Stimulated activated naive CD8-positive, alpha-beta T cell treated with anti-CD3 and anti-CD28 coated beads, Interleukin-15, amount 100 ng/mL, for 72 hours (primary cell): ENCODE measurements around the gene MFRP.

Experiments used
- ATAC-seq: fragments of 150-1000 bp; cut with Tn5 transposase; 2 replicates; pipeline ENCODE4 v1.10.0; 2021; ENCODE audit warnings: mild to moderate bottlenecking, moderate library complexity
- DNase-seq, 2 donors: peaks; one replicate each; pipeline ENCODE4 v3.0.0; 2021 to 2022
- H3K27ac Mint-ChIP-seq, 2 donors: one replicate each; pipeline ENCODE4 v1.8.0; 2022; ENCODE audit warnings: mild to moderate bottlenecking in 2 of 2, mixed read lengths in 2 of 2, moderate library complexity in 2 of 2
- H3K27me3 Mint-ChIP-seq: one replicate; pipeline ENCODE4 v1.8.0; 2022; ENCODE audit warnings: mixed read lengths
- H3K4me1 Mint-ChIP-seq: one replicate; pipeline ENCODE4 v1.8.0; 2022; ENCODE audit warnings: mild to moderate bottlenecking, mixed read lengths
- H3K4me3 Mint-ChIP-seq, 2 donors: one replicate each; pipeline ENCODE4 v1.8.0; 2022; ENCODE audit warnings: mild to moderate bottlenecking in 2 of 2, mixed read lengths in 2 of 2, moderate library complexity in 1 of 2
- H3K9me3 Mint-ChIP-seq, 2 donors: one replicate each; pipeline ENCODE4 v1.8.0; 2022; ENCODE audit warnings: mixed read lengths in 2 of 2

MFRP gene

DNA sequence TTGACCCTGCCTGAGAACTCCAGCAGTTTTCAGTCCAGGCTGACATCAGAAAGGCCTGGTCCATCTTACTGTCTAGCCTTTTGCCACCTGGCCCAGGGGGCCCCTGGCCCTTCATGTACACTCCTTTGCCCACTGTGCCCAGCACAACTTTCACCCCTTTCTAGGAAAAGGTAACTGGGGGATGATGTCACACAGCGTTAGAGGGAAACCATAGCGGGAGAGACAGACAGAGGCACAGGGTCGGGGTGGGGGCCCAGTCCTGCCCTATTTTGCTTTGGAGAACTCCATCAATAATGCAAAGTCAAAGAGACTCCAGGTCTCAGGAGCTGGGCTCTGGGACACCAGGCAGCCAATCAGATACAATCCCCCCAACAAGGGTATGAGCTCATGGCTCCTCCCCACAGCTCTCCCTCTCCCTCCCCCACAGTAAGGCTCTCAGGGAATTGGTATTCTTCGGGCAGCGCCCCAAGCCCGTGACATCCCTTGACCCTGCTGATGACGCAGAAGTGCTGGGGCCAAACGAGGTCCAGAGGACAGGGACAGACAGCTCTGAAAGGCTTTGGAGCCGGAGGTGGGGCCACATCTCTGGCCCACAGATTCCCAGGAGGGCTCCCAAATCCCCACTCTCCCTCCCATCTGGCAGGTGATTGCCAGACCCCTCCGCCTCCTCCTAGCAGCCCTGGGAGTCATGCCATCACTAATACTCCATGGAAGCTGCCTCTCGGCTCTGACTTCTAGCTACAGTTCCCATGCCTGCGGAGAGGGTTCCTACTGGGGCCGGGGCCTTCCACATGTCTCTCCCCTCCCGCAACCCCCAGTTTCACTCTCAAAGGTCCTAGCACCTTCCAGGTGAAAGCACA, 29.1 kb upstream of the MFRP start:
- Mint-ChIP-seq H3K27me3 (peaks cover 11% of the 10 kb centered on the region), H3K4me3 (no peak overlapping the region), H3K27ac (no peak overlapping the region), H3K9me3 (no peaks in the 10 kb centered on the region), H3K4me1 (peaks cover 27% of the 10 kb centered on the region)
- no peak for DNase-seq
- ATAC-seq = no peak

DNA sequence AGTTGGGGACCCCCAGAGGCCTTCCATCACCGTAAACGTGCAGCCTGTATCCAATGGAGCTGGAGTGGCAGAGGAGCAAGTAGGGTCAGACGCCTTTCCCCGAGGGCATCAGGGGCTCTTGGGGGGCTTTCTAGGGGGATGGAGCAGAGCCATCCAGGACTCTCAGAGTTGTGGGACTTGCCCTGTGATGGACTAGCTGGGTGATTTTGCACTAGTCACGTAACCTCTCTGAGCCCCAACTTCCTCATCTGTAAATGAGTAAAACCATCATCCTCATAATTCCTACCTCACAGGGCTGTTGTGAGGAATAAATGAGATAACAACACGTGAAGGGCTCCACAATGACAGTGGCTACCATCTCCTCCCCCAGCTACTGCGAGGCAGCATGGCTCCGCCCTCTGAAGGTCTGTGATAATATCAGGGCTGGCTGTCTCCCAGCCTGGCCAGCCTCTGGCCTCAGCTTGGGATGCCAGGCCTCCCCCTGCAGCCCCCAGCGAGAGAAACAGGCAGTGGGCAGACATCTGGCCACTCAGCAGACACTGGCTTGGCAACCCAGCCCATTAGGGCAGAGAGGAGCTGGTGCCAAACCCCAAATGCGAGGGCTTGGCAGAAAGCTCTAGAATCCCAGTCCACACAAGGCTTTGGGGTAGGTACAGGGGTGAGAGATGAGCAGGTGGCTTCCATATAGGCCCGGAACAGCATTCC, 28.3 kb upstream of the MFRP start:
- peaks cover 27% of the 10 kb centered on the region for H3K4me1 Mint-ChIP-seq
- H3K27ac Mint-ChIP-seq = no peak overlapping the region
- ATAC-seq (no peak), DNase-seq (no peak)
- H3K4me3 Mint-ChIP-seq = no peak overlapping the region
- no peaks in the 10 kb centered on the region for H3K9me3 Mint-ChIP-seq
- peaks cover 19% of the 10 kb centered on the region for H3K27me3 Mint-ChIP-seq

DNA sequence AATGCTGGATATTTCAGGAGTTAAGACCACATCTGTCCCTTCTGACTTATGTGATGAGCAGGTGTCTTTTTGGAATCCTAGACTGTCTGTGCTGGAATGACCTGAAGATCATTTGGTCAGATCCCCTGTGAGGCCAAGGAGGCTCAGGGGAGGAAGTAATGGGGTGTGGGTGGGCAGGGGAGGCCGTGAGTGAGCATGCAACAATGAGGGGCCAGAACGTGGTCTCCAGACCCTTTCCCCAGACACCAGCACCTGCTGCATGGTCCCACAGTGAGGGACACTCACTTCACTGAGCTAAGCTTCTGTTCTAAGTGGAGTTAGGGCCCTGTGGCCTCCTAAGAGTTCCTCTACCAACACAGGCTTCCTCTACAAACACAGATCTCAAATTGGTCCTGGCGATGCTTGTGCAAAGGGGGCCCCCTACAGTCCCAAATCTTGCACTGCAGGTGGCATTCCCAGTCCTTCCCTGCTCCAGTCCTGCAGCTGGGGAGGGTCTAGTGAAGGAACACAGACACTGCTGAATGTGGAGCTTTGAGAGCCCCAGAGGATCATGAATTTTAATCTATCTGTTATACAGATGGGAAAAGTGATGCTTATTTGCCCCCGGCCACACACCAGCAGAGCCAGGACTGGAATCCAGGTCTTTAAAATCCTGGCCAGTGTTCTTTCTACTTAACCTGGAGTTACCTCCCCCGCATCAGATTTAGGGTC, 27.6 kb upstream of the MFRP start:
- Mint-ChIP-seq H3K27ac (no peak overlapping the region), H3K4me1 (peaks cover 27% of the 10 kb centered on the region), H3K27me3 (peaks cover 26% of the 10 kb centered on the region), H3K9me3 (no peaks in the 10 kb centered on the region), H3K4me3 (no peak overlapping the region)
- no peak for ATAC-seq
- DNase-seq = no peak

DNA sequence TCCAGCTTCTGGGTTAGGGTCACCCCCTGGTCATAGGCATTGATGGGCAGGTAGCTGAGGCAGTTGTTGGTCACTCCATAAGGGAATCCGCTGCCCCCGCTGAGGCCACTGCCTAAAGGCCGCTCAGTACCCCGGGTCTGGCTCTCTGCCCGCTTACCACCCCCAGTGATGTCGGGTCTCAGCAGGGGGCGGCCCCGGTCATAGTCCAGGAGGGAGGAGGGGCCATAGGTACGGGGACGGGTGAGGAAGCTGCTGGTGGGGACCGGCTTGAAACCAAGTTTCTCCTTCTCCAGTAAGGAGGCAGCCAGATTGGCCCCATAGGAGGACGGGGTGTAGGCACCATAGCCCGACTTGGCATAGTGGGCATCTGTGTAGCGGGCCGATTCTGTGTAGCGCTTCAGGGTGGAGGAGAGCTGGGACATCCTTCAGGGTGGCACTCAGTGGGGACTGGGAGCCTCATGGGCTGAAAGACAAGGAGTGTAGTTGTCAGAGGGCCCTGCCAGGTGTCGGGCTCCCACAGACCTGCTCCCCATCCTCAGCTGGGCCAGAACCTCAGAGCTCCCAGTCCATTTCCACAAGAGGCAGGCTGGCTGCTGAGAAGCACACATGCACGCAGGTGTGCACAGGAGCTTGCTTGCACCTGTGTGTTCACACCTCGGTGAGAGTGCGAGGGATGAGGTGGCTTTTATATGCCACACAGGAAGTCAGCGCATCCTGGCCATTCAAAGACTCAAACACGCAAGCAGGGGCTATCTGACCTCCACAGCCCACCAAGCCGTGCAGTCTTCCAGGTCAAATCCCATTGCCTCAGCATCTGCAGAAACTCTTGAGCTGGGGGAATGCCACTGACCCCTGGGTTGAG, 26.8 kb upstream of the MFRP start:
- DNase-seq = no peak
- Mint-ChIP-seq H3K4me3 (no peak overlapping the region), H3K9me3 (no peaks in the 10 kb centered on the region), H3K27me3 (peaks cover 33% of the 10 kb centered on the region), H3K27ac (peak overlapping the region in 1 of 2 donors; percentile 69), H3K4me1 (peaks cover 25% of the 10 kb centered on the region)
- peak; percentile 33 for ATAC-seq

DNA sequence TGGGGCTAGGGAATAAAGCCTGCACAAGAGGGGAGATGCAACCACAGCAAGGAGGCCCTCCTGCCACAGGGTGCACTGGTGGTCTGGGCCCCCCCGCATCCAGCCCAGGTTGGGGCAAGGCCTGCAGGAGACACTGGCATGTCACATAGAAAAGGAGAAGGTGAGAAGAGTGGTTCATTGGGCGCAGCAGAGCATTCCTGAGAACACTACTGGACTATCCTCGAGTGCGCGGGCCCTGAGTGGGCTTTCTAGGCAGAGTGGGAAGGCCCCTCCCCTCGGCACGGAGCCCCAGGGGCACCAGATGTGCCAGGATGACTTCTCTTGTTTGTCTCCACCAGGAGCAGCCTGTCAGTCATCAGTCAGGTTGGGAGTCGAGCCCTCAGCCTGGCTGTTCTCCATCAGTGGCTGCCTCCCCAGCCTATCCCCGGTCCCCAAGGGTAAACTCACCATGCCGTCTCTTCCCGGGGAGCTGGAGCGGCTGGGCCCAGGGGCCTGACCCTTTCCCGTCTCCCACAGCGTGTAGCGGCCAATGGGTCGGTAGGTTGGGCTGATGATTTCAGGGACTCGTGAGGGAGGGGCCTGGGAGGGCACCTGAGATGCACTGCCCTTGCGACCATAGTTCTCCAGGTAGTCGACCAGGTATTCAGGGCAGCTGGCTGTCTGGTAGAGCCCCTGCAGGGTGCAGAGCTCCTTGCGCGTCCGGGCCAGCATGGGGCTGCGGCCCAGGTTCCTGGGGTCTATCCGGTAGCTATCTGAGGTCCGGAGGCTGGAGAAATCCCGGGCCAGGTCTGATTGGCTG, 26.0 kb upstream of the MFRP start:
- Mint-ChIP-seq H3K4me1 (peaks cover 17% of the 10 kb centered on the region), H3K4me3 (no peak overlapping the region), H3K27ac (no peak overlapping the region), H3K9me3 (no peaks in the 10 kb centered on the region), H3K27me3 (peaks cover 41% of the 10 kb centered on the region)
- DNase-seq = no peak
- no peak for ATAC-seq

DNA sequence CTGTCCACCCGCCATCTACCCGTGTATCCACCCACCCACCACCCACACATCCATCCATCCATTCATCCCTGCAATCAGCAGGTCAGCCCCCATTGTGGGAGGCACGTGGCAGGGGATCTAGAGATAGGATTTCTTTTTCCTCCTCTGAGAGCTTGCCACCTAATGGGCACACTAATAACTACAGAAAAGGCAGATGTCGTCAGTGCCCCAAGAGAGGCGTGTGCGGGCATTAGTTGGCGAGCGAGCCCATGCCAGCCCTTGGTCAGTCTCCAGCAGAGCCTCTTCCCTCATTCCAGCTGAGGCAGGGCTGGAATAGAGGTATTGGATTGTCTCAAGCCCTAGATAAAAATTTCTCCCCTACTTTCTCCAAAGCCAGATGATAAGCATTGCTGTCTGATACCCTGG, 25.3 kb upstream of the MFRP start:
- H3K27me3 Mint-ChIP-seq = peaks cover 48% of the 10 kb centered on the region
- H3K9me3 Mint-ChIP-seq = no peaks in the 10 kb centered on the region
- ATAC-seq (no peak), DNase-seq (no peak)
- no peak overlapping the region for H3K27ac Mint-ChIP-seq
- peaks cover 13% of the 10 kb centered on the region for H3K4me1 Mint-ChIP-seq
- H3K4me3 Mint-ChIP-seq = no peak overlapping the region

DNA sequence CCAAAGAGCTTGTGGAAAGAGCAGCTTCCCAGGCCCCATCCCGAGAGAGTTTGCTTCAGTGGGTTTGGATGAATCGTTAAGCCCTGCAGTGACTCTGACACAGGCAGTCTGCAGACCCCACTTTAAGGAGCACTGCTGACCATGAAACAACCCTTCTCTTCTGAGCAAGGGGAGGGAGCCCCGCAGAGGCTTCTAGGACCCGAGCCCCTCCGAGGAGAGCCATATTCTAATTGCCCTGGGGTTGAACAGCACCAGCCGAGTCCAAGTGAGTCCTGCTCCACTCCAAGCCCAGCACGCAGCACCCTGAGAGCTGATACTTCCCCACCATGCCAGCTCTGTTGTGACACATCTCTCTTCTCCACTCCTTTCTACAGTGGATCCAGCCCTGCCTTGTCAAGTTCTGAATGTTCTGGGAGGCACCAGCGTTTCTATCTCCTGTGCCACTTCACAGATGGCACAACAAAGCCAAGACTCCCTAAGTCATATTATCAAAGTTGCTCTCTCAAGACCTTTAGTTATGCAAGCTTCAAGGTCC, 24.6 kb upstream of the MFRP start:
- no peak for ATAC-seq
- no peak overlapping the region for H3K27ac Mint-ChIP-seq

DNA sequence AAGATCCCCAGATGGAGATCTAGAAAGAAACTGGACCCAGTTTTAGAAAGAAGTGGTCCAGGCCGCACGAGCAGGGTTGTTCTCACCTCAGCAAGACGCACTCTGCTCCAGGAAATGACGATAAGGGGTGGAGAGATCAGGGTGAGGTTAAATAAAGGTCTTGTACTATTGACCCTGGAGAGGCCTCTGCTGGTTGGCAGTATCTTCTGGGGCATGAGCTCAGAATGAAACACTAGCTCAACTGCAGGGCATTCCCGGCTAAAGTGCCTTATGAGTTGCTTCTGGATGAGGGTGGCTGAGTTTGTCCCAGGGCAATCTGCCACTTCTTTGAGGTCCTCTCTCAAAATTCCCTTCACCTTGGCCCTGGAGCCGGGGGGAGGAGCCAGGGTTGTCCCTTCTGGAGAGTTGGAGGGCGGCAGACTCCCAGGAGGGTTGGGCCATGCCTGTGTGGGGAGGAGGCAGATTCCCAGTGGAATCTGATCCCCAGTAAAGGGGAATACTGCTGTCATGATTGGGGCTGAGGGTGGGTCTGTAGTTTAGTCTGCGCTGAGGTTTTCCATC, 24.1 kb upstream of the MFRP start:
- no peak for ATAC-seq
- peaks cover 60% of the 10 kb centered on the region for H3K27me3 Mint-ChIP-seq
- no peak for DNase-seq
- H3K27ac Mint-ChIP-seq = no peak overlapping the region
- no peaks in the 10 kb centered on the region for H3K9me3 Mint-ChIP-seq
- peaks cover 13% of the 10 kb centered on the region for H3K4me1 Mint-ChIP-seq
- H3K4me3 Mint-ChIP-seq = no peak overlapping the region

More for the DNA sequence above, 24.6 kb upstream of the MFRP start:
- peaks cover 13% of the 10 kb centered on the region for H3K4me1 Mint-ChIP-seq
- H3K9me3 Mint-ChIP-seq = no peaks in the 10 kb centered on the region
- no peak for DNase-seq
- H3K27me3 Mint-ChIP-seq = peaks cover 54% of the 10 kb centered on the region
- H3K4me3 Mint-ChIP-seq = no peak overlapping the region

DNA sequence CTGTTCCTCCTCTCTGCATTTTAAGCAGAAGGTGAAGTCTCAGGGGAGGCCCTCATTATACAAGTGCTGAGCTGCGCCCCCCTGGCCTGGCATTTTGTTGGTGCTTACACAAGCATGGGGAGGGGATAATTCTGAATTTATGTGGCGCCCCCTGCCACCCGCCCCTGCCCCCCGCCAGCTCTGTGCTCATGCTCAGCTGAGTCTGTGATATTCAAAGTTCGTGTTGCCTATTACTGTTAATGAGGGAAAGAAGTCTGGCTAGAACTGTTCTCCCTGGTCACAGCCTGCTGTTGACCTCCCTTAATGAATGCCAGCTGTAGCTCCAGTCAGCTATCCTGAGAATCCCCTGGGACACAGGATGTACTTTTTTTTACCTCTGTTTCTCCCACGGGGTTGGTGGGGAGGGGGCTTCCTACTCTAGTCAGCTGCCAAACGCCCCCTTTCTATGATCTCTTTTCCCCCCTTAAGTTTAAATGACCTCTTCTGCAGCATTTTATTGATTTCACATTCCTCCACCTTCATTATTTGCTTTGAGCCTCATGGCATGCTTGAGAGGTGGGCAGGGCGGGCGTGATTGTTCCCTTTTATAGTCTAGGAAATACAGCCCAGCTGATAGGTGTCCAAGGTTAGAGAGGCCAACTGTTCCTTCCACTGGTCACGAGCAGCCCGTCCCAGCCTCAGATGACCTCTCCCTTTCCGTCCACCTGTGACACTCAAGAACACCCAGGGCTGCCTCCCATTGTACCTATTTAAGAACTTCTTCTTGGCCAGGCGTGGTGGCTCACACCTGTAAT, 22.8 kb upstream of the MFRP start:
- H3K27me3 Mint-ChIP-seq = peaks cover 72% of the 10 kb centered on the region

DNA sequence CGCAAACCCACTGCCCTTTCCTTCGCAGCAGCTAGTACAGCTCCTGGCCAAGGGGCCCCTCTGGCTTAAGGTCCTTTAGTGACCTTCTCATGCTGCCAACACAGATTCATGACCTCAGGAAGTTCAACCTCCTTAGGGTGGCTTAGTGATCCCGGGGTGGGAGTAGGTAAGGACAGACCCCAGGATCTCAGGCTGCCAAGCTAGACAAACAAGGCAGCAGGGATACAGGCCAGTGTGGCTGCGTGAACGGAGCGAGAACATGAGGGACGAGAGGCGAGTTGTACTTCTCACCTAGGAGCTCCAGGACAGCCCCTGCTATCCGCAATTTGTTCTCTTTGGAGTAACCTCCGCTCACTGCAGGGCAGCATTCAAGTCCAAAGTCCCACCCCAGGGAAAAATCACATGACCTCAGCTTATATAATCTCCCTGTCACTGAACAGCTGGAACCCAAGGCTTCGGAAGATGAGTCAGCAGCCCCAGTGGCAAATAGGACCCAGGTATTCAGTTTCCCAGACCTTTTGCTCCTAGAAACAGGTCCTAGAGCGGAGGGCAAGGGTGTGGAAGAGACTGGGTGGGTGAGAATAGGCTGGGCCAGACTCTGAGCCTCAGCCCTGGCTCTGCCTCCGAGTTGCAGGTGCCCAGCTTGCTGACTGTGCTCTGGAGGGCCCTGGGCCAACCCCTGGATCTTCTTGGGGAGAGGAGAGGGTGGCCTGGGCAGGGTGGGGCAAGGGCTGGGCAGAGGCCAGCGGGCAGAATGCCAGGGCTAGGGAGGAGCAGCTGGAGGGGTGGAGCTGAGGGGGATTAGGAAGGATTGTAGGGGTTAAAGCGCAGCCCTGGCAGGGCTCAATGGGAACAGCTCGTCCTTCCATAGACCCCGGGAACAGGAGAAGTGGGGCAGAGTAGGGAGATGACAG, 21.9 kb upstream of the MFRP start:
- peaks cover 77% of the 10 kb centered on the region for H3K27me3 Mint-ChIP-seq
- no peak for ATAC-seq
- H3K27ac Mint-ChIP-seq = no peak overlapping the region
- no peak overlapping the region for H3K4me3 Mint-ChIP-seq
- no peak for DNase-seq
- H3K4me1 Mint-ChIP-seq = peaks cover 14% of the 10 kb centered on the region
- H3K9me3 Mint-ChIP-seq = no peaks in the 10 kb centered on the region

More for the DNA sequence above, 22.8 kb upstream of the MFRP start:
- H3K9me3 Mint-ChIP-seq = no peaks in the 10 kb centered on the region
- ATAC-seq (no peak), DNase-seq (no peak)
- H3K4me3 Mint-ChIP-seq = no peak overlapping the region
- peaks cover 20% of the 10 kb centered on the region for H3K4me1 Mint-ChIP-seq
- no peak overlapping the region for H3K27ac Mint-ChIP-seq

DNA sequence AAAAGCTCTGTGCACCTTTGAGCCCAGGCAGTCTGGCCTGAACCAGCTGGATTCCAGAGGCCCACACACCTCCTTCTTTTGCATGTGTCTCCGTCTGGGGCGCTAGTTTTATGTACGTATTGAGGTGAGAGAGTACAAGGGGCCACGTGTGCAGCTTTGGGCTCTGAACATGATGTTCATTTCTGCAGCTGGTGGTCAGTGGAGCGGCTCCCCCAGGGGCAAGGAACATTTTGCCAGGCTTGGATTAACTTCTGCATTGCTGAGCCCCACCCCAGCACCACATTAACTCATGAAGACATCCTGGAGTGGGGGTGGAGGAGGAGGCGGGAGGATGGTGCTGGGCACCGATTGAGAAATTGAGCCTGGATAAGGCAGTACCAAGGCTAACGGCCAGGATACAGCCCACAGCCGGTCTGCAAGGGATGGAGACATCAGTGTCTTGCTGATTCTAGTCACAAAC, 21.2 kb upstream of the MFRP start:
- DNase-seq (no peak), ATAC-seq (no peak)
- H3K4me3 Mint-ChIP-seq = no peak overlapping the region
- no peaks in the 10 kb centered on the region for H3K9me3 Mint-ChIP-seq
- peaks cover 84% of the 10 kb centered on the region for H3K27me3 Mint-ChIP-seq
- H3K4me1 Mint-ChIP-seq = peaks cover 15% of the 10 kb centered on the region
- H3K27ac Mint-ChIP-seq = no peak overlapping the region

DNA sequence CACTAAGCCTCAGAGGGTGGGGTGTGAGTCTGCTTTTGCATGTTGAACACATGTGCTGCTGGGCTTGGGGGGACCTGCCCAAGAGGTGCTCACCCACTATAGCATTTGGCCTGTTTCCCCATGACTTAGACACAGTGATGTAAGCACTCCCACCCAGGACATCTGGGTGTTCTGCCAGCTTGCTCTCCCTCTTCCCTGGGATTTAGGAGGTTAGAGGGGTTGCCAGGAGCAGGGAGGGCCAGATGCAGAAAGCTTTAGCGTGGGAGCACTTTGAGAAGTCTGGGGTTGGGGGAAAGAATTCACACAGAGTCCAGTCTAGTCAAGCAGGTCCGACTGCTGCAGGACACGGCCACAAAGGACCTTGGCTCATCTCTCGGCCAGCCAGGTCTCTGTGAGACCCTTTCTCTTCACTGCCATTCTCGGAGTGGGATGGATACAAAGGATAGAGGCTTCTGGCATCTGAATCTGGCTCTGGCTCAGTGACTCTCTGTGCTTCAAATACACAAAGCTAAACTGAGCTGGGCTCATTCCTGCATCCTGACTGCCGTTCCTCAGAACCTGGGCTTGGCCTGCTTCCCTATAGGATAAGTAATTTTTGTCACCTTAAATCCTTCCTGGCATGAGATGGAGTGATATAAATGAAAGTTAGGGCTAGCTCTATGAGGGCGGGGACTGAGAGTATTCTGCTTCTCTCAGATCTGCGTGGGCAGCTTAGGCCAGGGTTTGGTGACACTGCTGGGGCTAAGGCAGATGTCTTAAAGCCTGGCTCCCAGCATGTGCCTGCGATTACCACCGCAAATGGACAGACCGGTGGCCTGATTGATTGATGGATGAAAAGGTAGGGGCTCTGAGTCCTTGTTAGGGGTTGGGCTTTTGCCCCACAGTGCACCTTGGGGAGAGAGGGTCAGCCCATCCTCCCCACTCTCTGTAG, 20.4 kb upstream of the MFRP start:
- peaks cover 84% of the 10 kb centered on the region for H3K27me3 Mint-ChIP-seq
- peaks cover 15% of the 10 kb centered on the region for H3K4me1 Mint-ChIP-seq
- H3K4me3 Mint-ChIP-seq = no peak overlapping the region
- ATAC-seq = no peak
- no peaks in the 10 kb centered on the region for H3K9me3 Mint-ChIP-seq
- H3K27ac Mint-ChIP-seq = no peak overlapping the region
- DNase-seq = no peak
